CD4-positive, alpha-beta T cell treated with Interleukin-15 for 4 hours (primary cell): ENCODE data around the gene B9D1.

Experiments used
- DNase-seq: peaks from one replicate; pipeline ENCODE4 v3.0.0-alpha.2; 2020; ENCODE audit warnings: low spot score

B9D1 gene

GRCh38 chr17:19319771-19320505, 42.6 kb downstream of the B9D1 start:
- no peak for DNase-seq

GRCh38 chr17:19318611-19319010, 43.9 kb downstream of the B9D1 start:
- no peak for DNase-seq

- no peak for DNase-seq
Measured at GRCh38 chr17:19317359-19318095, 45.0 kb downstream of the B9D1 start.

DNA sequence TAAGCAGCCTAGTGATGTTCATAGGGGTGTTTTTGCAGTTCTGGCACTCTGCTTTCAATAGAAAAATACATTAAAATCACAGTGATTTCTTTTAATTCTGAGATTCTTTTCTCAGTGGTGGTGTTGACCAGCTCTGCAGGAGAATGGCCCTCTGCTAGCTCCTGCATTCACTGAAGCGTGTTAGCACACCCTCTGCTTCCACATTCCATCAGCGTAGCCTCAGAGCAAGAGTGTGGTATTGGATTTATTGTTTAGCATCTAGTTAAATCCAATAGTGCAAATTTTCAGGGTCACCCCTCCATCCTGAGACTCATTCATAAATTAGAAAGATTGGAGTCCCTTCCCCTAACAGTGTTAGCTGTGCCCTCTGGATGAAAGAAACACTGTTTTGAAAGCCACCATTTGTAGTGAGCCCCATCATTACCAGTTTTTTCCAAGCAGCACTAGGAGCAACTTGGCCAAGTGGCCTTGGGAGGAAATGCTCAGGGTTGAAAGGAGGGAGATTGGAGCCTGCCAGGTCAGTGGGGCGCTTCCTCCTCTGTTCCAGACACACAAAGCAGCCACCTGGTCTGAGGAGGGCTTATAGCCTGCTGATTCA, 45.7 kb downstream of the B9D1 start:
- no peak for DNase-seq

DNA sequence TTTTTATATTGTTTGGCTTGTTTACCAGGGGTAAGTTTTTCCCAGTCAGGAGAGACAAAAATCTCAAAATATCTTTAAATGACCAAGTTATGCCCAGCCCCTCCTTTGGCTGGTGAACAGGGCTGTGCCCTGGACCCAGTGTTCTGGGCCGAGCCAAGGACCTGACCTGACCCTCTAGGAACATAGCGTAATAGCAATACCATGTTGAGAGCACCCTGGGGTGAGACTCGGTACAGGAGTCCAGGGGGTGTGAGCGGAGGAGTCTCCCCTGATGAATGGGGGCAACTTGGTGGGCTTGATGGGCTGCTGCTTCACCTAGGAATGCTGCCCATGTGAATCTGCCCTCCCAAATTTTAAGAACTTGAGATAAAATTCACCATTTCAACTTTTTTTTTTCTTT, 47.4 kb downstream of the B9D1 start:
- no peak for DNase-seq

DNA sequence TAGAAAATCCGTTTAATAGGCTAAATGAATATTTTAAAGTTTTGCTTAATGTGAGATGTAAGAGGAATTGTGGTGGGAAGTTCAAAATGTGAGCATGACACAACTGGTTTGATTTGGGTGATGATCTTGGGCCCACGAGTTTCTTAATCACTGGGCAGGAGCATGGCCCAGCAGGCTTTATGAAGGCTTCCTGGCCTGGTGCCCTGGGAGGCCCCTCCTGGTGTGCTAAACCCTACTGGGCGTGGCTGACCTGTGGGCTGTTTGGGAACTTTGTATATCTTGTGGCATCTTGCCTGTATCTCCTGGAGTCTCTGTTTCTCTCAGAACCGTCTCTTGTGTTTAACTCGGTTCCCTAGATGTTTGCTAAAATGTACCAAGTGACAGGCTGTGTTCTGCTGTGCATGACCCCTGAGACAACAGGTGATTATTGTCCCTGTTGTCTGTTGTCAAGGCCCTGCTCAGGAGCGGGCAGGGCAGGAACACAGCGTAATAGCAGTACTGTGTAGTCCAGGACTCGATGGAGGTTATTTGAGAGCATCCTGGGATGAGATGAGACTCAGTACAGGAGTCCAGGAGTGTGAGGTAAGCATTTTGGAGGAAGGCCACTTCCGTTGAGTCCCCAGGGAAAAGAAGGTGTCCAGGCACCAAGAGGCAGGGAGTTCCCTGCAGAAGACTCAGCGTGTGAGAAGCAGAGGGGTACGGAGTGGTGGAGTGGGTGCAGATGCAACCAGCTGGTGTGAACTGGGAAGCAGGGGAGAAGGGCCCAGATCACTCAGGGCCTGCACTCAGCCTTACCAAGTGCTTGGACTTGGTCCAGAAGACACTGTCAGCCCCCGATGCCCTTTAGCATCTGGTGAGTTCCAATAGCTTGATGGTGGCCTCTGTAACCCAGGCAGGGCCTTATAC, 48.5 kb downstream of the B9D1 start:
- DNase-seq = no peak

GRCh38 chr17:19313066-19313745, 49.3 kb downstream of the B9D1 start:
- no peak for DNase-seq

- no peak for DNase-seq
Measured at GRCh38 chr17:19312406-19312805, 50.1 kb downstream of the B9D1 start.

GRCh38 chr17:19311421-19312215, 50.9 kb downstream of the B9D1 start:
- DNase-seq = no peak

DNA sequence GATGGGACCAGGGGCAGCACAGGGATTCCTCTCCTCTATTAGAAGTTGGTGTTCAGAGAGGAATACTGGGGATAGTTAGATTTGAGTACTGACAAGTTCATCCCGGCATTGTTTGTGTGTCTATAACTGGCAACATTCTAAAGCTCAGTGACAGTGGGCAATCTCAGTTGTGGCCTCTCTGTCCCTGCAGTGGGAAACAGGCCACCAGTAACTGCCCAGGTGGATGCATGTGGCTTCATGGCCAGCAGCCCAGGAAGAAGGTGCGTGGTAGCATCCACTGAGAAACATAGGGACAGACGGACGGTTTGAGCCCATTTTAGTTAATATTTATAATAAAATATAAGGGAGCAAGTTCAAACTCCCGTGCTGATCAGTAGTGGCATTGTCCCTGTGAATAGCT, 51.5 kb downstream of the B9D1 start:
- DNase-seq = no peak

DNA sequence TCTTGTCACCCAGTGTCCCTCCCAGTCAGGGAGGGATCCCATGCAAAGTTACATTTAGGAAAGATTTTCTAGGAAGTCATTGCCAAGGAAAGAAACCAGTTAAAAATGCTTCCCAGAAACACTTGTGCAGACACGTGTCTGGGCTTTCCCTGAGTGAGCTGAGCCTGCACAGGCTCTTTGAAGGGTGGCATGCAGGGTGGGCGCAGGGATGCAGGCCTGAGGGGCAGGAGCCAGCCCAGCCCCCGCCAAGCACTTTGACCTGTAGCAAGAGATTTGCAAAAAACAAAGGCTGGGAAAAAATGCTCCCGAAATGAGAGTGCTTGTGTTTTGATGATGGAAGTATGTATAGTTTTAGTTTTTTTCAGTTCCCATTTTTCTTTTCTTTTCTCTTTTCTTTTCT, 52.4 kb downstream of the B9D1 start:
- no peak for DNase-seq

DNA sequence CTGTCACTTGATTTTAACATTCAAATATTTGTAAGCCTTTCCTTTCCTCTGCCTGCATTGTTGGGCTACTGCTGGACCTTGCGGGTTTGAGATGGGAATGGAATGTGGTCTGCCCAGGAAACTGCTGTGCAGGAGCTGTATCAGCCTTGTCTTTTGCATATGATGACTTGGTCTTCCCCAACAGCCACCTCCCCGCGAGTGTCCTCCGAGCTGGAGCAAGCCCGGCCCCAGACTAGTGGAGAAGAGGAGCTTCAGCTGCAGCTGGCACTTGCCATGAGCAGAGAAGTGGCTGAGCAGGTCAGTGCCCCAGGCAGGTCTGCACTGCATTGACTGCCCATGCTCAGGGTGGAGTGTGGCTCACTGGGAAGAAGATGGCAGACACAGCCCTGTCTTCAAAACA, 52.8 kb downstream of the B9D1 start:
- no peak for DNase-seq

- no peak for DNase-seq
Measured at GRCh38 chr17:19308398-19308797, 54.1 kb downstream of the B9D1 start.

DNA sequence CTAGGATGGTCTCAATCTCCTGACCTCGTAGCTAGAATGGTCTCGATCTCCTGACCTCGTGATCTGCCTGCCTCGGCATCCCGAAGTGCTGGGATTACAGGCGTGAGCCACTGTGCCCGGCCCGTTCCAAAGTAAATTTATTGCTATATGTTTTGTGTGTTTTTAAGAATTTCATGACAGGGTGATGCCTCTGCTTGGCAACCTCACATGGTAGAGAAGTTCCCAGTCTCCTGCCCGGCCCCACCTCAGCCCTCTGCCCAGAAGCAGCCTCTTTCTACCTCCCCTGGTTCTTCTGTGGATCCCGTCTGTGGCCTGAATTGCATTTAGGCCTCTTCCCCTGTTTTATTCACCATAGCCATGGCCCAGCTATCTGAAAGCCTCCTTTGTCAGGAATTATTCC, 55.0 kb downstream of the B9D1 start:
- no peak for DNase-seq

- peak; percentile 48 for DNase-seq
Measured at GRCh38 chr17:19306160-19307111, 56.1 kb downstream of the B9D1 start.

GRCh38 chr17:19305761-19306159, 56.8 kb downstream of the B9D1 start:
- DNase-seq = no peak

DNA sequence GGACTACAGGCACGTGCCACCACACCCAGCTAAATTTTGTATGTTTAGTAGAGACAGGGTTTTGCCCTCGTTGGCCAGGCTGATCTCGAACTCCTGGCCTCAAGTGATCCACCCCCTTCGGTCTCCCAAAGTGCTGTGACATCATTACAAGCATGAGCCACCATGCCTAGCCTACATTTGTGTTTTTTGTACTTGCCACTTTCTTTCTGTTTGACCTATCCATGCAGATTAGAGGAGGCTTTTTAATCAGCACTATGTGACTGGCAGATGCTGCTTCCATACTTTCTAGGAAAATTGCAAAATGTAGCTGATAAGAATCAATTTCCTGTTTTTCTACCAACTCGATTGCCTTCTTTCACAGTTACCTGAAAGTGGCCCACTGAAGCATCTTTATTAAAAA, 57.3 kb downstream of the B9D1 start:
- DNase-seq = no peak

DNA sequence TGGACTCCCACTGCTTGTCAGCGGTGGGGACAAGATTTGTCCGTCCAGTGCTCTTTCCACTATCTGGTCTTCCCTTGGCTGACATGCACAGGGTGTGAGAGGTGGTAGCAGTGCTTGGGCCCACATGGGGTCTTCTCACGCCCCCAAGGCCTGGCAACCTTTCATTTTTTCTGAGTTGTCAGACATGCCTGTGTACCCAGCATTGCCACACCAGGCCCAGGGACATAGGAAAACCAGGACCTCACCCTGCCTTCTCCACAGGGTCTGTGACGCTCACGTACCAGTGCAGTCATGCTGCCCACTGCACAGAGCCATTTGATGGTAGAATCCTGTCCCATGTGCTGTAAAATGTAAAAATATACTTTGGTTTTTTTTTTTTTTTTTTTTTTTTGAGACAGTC, 57.8 kb downstream of the B9D1 start:
- no peak for DNase-seq

GRCh38 chr17:19304209-19304608, 58.3 kb downstream of the B9D1 start:
- DNase-seq = no peak

DNA sequence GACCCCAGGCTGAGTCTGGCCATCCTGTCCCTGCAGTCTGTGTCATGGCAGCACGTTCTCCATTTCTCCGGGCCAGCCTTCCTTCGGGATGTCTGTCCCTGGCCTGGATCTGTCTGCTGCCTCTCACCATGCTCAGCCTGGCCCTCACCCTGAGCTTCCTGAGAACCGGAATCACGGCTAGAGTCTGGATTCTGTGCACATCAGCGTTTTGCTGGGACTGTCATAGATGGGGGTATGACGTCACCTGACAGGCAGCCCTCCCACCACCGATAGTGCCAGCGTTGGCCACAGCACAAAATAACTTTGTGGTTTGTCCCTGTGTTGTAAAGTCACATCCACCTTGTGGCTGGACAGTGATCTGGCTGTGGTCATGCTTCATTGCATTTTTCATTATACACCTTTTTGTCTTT, 59.2 kb downstream of the B9D1 start:
- no peak for DNase-seq
